Epithelial cell of esophagus (primary cell): ENCODE measurements around the gene OXSM.

Experiments used
- DNase-seq: peaks from one replicate; pipeline ENCODE4 v3.0.0; 2010; ENCODE audit warnings: low read depth
- H3K4me3 ChIP-seq: 2 replicates; pipeline ENCODE4 v1.5.1; 2011; ENCODE audit warnings: mild to moderate bottlenecking, low read length, control low read depth
- TF ChIP-seq, protein P1 (sequence below): IDR thresholded peaks from 2 replicates; pipeline ENCODE4 v1.5.1; 2011; ENCODE audit warnings: low read depth, mild to moderate bottlenecking, low read length, control low read depth, inconsistent platforms; ENCODE audit not compliant: insufficient read depth; ENCODE audit errors: missing control alignments

Gene OXSM

DNA sequence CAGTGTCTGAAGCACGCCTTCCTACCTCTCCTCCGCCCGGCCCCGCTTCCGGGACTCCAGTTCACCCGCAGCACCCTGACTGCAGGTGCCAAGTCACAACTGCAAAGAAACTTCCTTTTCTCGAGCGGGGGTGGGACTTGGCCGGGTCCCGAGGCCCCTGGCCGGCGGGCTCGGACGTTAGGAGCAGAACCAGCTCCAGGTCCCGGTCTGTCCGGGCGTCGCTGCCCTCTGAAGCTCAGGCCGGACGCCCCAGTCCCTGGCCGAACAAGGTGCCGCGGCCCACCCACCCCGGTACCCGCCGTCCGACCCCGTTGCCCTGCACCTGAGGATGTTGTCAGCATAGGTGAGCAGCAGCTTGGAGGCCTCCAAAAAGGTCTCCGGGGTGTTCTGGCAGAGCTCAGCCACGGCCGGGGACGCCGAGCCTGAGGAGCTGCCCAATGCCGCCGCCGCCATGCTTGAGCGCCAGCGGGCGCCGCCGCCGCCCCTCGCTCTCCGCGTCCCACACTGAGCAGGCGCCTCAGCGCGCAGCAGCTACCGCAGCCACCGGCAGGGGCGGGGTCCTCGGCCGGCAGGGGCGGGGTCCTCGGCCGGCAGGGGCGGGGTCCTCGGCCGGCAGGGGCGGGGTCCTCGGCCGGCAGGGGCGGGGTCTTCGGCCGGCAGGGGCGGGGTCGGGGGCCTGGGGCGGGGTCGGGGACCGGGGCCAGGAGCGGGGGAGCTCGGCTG is 6.8 kb upstream of the OXSM start, which contains the start of gene NGLY1:
TSS of gene NGLY1 (minus strand) at position 506 of the 723 bp plus-strand sequence. CDS start at position 453, 53 bp downstream.
- peak; percentile 86 for DNase-seq

DNA sequence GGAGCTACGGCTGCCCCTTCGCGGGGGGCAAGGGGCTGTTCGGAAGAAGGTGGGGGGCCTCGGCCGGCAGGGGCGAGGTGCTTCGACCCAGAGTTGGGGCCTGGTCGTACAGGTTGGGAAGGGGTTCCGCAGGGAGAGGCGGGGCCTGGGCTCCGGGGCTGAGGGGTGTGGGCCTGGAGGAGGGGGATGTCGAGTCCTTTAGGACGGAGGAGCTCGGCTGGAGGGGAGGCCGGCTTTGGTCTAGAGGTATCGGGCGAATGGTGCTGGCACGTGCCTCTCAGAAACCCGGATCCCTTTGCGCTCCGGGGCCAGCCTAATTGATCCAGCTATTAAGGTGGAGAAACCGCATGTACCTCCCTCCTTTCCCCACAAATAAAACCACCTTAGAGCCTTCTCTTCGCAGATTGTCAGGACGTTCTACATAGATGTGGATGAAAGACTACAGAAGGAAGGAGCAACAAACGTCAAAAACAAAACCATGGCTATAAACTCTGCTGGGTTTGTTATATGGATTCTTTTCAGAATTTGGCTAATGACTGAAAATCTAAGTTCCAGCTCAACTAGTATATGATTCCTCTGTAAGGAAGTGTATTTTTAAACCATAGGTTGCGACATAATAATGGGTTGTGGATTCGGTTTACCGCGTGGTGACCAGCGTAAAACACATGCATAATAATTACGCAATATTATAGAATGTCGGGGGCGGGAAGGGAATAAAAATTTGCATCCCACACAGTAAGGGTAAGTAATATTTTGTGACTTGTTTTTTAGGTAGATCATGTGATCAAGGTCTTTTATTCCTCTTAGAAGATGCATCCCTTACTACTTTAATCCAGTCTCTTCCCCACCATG is 6.0 kb upstream of the OXSM start:
- DNase-seq: peak; percentile 39
- TF ChIP-seq, protein P1, sequence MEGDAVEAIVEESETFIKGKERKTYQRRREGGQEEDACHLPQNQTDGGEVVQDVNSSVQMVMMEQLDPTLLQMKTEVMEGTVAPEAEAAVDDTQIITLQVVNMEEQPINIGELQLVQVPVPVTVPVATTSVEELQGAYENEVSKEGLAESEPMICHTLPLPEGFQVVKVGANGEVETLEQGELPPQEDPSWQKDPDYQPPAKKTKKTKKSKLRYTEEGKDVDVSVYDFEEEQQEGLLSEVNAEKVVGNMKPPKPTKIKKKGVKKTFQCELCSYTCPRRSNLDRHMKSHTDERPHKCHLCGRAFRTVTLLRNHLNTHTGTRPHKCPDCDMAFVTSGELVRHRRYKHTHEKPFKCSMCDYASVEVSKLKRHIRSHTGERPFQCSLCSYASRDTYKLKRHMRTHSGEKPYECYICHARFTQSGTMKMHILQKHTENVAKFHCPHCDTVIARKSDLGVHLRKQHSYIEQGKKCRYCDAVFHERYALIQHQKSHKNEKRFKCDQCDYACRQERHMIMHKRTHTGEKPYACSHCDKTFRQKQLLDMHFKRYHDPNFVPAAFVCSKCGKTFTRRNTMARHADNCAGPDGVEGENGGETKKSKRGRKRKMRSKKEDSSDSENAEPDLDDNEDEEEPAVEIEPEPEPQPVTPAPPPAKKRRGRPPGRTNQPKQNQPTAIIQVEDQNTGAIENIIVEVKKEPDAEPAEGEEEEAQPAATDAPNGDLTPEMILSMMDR: no peak
- H3K4me3 ChIP-seq: peak overlapping the region; percentile 62

More for the DNA sequence above, 6.8 kb upstream of the OXSM start, which contains the start of gene NGLY1:
- TF ChIP-seq, protein P1: no peak
- peak within 1 kb of the TSS; percentile 71 for H3K4me3 ChIP-seq

DNA sequence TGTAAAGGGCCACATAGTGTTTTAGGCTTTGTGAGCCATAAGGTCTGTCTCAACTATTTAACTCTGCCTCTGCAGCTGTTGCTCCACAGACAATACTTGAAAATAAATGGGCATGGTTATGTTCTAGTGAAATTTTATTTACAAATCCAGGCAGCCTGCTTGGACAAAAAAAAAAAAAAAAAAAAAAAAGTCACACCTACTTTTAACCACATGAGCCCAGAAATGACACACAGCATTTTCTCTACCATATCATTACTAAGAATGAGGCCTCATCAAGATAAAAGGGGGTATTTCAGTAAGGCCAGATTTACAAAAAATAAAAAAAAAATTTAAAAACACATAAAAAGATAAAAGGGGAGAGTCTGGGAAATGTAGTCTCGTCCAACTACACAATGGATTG is 4.9 kb upstream of the OXSM start:
- DNase-seq: no peak
- H3K4me3 ChIP-seq: no peak overlapping the region
- TF ChIP-seq, protein P1: no peak

DNA sequence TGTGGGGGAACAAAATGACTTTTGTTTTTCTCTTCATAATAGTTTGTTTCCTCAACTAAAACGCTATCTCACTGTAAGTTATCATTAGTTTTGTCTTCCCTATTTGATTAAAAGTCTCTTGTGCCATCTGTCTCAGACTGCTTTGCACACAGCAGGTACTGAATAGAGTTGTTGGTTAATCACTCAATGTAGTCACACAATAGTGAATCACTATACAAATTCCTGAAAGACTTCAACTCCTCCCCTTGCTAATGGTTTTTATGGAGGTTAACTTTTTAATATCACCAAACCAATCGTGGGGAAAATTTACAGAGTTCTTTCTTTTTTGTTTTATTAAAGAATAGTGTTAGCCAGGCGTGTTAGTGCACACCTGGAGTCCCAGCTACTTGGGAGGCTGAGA is 4.1 kb upstream of the OXSM start:
- DNase-seq: peak; percentile 73
- no peak overlapping the region for H3K4me3 ChIP-seq
- TF ChIP-seq, protein P1: no peak

DNA sequence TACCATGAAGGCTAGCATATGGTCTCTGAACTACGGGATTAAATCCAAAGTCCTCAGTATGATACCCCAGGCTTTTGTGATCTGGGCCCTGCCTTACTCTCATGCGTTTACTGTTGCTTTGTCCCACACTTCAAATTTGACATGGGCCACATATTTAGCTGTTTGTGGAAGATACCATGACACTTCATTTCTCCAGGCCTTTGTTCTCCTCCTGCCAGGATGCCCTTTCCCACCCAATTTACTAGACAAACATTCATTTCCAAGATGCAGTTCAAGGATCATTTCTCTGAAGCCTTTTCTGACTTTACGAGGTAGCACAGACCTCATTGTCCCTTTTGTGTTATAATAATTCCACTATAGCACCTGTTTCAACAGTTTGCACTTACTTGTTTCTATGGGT is 2.2 kb upstream of the OXSM start:
- no peak for DNase-seq
- no peak overlapping the region for H3K4me3 ChIP-seq
- TF ChIP-seq, protein P1: no peak

DNA sequence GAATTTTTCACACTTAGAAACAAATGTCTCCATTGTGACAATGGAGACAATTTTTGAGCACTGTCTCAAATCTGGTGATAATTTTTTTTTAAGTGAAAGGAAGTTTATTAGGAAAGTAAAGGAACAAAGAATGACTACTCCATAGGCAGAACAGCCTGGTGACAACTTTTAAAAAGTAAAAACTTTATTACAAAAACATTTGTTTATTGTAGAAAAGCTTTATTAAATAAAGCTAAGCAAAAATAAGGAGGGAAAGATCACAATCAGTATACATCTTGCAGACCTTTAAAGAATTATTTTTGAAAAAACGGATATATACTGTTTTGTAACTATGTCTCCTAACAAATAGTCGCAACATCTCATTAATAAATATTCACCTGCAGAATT is 688 bp upstream of the OXSM start:
- TF ChIP-seq, protein P1: no peak

More for the DNA sequence above, 688 bp upstream of the OXSM start:
- peak overlapping the region; percentile 81 for H3K4me3 ChIP-seq
- DNase-seq: no peak
